Measurements from ENCODE around the gene TMCC1. TPM values are rescaled to one million over a fixed set of nuclear protein-coding genes. Genes with fewer than 3 reads are reported as not detected.

TMCC1 gene
- total and polyA plus RNA-seq, 2 donors (not counting 3 experiments of a cell fraction or from before 2014, with no cell fraction given): 17.4 to 38.4 TPM

- Histone ChIP-seq H3K27ac (ENCODE audit: insufficient read depth, low read depth, low read length) (no peak overlapping the region), H3K4me1 (ENCODE audit: control insufficient read depth, extremely low read depth, insufficient read depth, low read length) (no peaks in the 10 kb centered on the region), H3K79me2 (ENCODE audit: control insufficient read depth, insufficient read depth, low read length) (no peaks in the 10 kb centered on the region), H4K20me1 (replicated peaks; ENCODE audit: control insufficient read depth, extremely low read depth, insufficient read depth, low read length) (no peaks in the 10 kb centered on the region), H2AFZ (ENCODE audit: low read depth, low read length) (no peak overlapping the region), H3K9ac (replicated peaks; ENCODE audit: extremely low read depth, insufficient read depth, low read length) (no peak overlapping the region), H3K4me3 (replicated peaks in 1 of 3; ENCODE audit: insufficient read depth in 1 of 3, low read depth in 1 of 3, low read length in 3 of 3) (no peak overlapping the region), H3K36me3 (ENCODE audit: control insufficient read depth in 2 of 2, extremely low read depth in 1 of 2, insufficient read depth in 2 of 2, low read length in 2 of 2) (no peaks in the 10 kb centered on the region), H3K4me2 (ENCODE audit: insufficient read depth, low read length) (no peak overlapping the region), H3K9me1 (replicated peaks; ENCODE audit: control insufficient read depth, extremely low read depth, insufficient read depth, low read length) (no peaks in the 10 kb centered on the region), H3K9me3 (replicated peaks; ENCODE audit: control insufficient read depth, insufficient read depth, low read length) (no peaks in the 10 kb centered on the region), H3K27me3 (ENCODE audit: control insufficient read depth in 2 of 2, insufficient read depth in 2 of 2, low read length in 2 of 2) (no peaks in the 10 kb centered on the region)
- BruUV-seq (replicated peaks): no TSS peak
- intact Hi-C loops (cut with micrococcal nuclease): no loop called here
- DNase-seq (ENCODE audit: low read depth, low spot score) (no peak), FAIRE-seq (no peak)
- TF ChIP-seq POLR2A (IDR thresholded peaks at IDR 0.05; ENCODE audit: low read depth, low read length): no peak
- TF ChIP-seq EZH2 (IDR thresholded peaks at IDR 0.05; ENCODE audit: borderline replicate concordance, low read depth, low read length, severe bottlenecking): no peak
- TF ChIP-seq FOS (IDR thresholded peaks at IDR 0.05; ENCODE audit: borderline replicate concordance, insufficient read depth, low read length): no peak
- no peak for TF ChIP-seq JUN (IDR thresholded peaks at IDR 0.05; ENCODE audit: borderline replicate concordance, insufficient read depth, insufficient read length, low read depth)
- no peak for TF ChIP-seq GATA2 (IDR thresholded peaks at IDR 0.05; ENCODE audit: insufficient read depth, insufficient read length, low read depth, low read length)
- no peak for TF ChIP-seq MYC (IDR thresholded peaks at IDR 0.05; ENCODE audit: low read depth, low read length)
- TF ChIP-seq MAX (IDR thresholded peaks at IDR 0.05; ENCODE audit: insufficient read depth, insufficient read length): no peak
- no peak for TF ChIP-seq CTCF (IDR thresholded peaks at IDR 0.05; ENCODE audit: extremely low read depth in 1 of 2, insufficient read depth in 1 of 2, low read depth in 1 of 2, low read length in 2 of 2)
- no peak for TF ChIP-seq POLR2AphosphoS5 (IDR thresholded peaks at IDR 0.05; ENCODE audit: insufficient read depth, low read depth, low read length)
- dilution Hi-C loops (cut with MboI; ENCODE audit: extremely low pct_ligation_motif_present, low sequenced_read_pairs): loop anchor here (25.0 kb wide), 1 partner anchor 172 kb away; no protein-coding TSS in a partner anchor
- ChIA-PET CTCF (interaction anchor here (1.0 to 1.6 kb wide), 8 partner anchors 9 to 269 kb away, joined by 3 to 5 read pairs (median 3); no protein-coding TSS in a partner anchor), POLR2A (no interaction called here)
Measured at GRCh38 chr3:129665024-129665768, 228.3 kb downstream of the TMCC1 start.
